ENCODE results near the gene TRIP6.

Gene TRIP6

GRCh38 chr7:100825751-100826513 is 41.3 kb upstream of the TRIP6 start:
- POLR2A ChIA-PET = interaction anchor here (0.6 to 1.5 kb wide), 2 partner anchors 22 kb away, joined by 3 to 6 read pairs; no protein-coding TSS in a partner anchor
- no peaks in the 10 kb centered on the region for H3K4me1 ChIP-seq (ENCODE audit: control insufficient read depth, insufficient read depth, low read length)
- peak overlapping the region; percentile 82 for H3K4me3 ChIP-seq (ENCODE audit: low read depth, low read length)
- TF ChIP-seq GFI1B (tag by site-specific recombination; IDR thresholded peaks at IDR 0.05) (no peak), ZBTB10 (tag by site-specific recombination; IDR thresholded peaks at IDR 0.05) (0 out of 2 replicates have a peak, but pooled peaks have one; percentile 18), ZNF626 (tag by site-specific recombination; IDR thresholded peaks at IDR 0.05) (no peak), CTCF (tag by site-specific recombination; IDR thresholded peaks at IDR 0.05) (peak; percentile 57; the same call in 1 of the 2 replicates), ZBTB48 (tag by site-specific recombination; IDR thresholded peaks at IDR 0.05) (peak; percentile 72; the same call in 1 of the 2 replicates), EGR2 (tag by site-specific recombination; IDR thresholded peaks at IDR 0.05; ENCODE audit: low read depth) (peak; percentile 26; the same call in 1 of the 2 replicates), ZNF571 (tag by site-specific recombination; IDR thresholded peaks at IDR 0.05) (no peak), ZNF792 (tag by site-specific recombination; IDR thresholded peaks at IDR 0.05) (no peak), PRDM6 (tag by site-specific recombination; IDR thresholded peaks at IDR 0.05) (no peak), TSHZ1 (tag by site-specific recombination; IDR thresholded peaks at IDR 0.05; ENCODE audit: borderline replicate concordance) (no peak), ZBTB20 (tag by site-specific recombination; IDR thresholded peaks at IDR 0.05) (no peak), ZBTB17 (tag by site-specific recombination; IDR thresholded peaks at IDR 0.05) (0 out of 2 replicates have a peak, but pooled peaks have one; percentile 9), ZFHX2 (tag by site-specific recombination; conservative IDR thresholded peaks at IDR 0.05) (peak; percentile 29; the same call in 1 of the 2 replicates), PRDM4 (tag by site-specific recombination; IDR thresholded peaks at IDR 0.05) (peak; percentile 75)
- H3K27ac ChIP-seq (ENCODE audit: extremely low read depth, low read depth, low read length) = no peak overlapping the region
- H3K36me3 ChIP-seq (ENCODE audit: control insufficient read depth in 2 of 2, insufficient read depth in 1 of 2, low read length in 2 of 2) = peaks cover 13 to 33% of the 10 kb centered on the region in 2 experiments; a peak in 2 of 3 replicates
- CTCF ChIA-PET = interaction anchor here (0.6 to 1.4 kb wide), 5 partner anchors 8 to 119 kb away, joined by 3 to 5 read pairs (median 3); no protein-coding TSS in a partner anchor
- no peaks in the 10 kb centered on the region for H3K9me3 ChIP-seq (ENCODE audit: control insufficient read depth, insufficient read depth, low read depth, low read length)
